Nucleus accumbens (tissue), 56 donors: ENCODE data around the gene GRID2.

Experiments used
- DNase-seq, 56 donors: peaks; one replicate each; lab custom pipeline; 2025; lab: John Stamatoyannopoulos, UW

GRID2 gene

GRCh38 chr4:92654084-92654483 is 350.3 kb downstream of the GRID2 start:
- DNase-seq = no peak

- DNase-seq = no peak
Observed at GRCh38 chr4:92657695-92658094, 353.9 kb downstream of the GRID2 start.

DNA sequence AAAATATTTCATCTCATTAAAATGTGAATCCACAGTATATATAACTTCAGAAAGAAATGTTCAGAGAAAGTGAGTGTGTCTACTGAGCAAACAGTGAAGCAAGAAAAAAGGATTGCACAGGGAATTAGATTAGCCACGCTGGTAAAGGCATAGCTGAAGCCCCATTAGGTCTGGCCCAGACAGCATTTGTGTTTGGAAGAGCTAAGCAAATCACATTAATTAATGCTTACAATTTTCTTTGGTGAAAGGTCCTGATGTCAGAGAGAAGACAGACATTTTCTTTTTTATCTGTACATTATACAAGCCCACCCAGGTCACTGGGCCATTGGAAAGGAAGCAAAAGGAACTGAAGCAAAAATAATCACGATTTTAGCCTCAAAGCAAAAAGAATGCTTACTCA is 354.6 kb downstream of the GRID2 start:
- no peak for DNase-seq

DNA sequence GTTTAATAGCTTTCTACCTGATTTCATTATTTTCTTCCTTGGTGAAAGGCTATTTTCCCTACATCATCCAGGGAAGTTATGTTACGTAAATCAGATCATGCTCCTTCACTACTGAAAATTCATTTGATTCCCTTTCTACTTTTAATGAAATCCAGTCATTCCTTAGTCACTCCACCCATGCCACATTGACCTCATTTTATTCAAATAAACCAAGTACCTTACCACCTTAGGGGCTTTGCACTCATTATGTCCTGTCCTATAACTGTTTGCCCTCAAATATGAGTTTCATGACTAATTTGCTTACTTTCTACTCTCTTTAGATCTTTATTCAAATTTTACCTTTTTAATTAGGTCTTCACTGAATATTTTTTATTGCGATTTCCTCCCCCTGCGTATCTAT is 374.0 kb downstream of the GRID2 start:
- no peak for DNase-seq

DNA sequence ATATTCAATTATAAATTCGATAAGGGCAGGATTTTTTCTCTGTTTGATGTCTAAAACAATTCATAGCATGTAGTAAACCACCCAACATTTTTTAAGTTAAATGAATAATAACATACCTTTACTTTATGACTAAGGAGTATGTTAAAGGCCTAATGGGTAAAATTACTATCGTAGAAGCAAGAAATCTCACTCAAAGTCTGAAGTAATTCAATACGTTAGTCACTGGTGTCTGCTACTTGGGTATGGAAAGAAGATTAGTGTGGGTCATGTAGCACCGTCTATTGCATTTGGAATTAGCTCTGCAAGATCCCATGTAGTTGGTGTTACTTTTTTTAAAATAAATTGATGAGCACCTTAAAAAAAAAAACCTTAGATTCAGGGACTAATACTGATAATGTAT is 374.5 kb downstream of the GRID2 start:
- DNase-seq = no peak

GRCh38 chr4:92679149-92679548 is 375.4 kb downstream of the GRID2 start:
- DNase-seq = no peak

GRCh38 chr4:92714640-92715039 is 410.9 kb downstream of the GRID2 start:
- no peak for DNase-seq

GRCh38 chr4:92733231-92733630 is 429.5 kb downstream of the GRID2 start:
- no peak for DNase-seq

DNA sequence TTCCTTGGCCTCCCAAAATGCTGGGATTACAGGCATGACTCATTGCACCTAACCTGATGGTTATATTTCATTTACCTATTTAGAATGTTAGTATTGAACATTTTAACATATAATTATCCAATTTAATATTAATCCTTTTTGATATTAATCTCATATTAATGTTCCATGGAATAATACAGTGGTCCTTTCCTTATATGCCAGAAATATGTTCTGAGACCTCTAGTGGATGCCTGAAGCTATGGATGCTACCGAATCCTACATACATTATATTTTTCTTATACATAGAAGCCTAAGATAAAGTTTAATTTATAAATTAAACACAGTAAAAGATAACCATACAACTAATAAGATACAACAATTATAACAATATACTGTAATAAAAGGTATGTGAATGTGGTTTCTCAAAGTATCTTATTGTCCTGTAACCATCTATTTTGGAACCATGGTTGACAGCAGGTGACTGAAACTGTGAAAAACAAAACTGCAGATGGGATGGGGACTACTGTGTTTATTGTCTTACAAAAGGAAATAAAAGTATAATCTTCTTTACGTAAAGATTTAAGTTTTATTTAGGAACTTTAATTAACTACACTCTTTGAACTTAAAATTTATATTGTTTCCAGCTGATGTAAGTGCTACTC is 431.4 kb downstream of the GRID2 start:
- DNase-seq = no peak

DNA sequence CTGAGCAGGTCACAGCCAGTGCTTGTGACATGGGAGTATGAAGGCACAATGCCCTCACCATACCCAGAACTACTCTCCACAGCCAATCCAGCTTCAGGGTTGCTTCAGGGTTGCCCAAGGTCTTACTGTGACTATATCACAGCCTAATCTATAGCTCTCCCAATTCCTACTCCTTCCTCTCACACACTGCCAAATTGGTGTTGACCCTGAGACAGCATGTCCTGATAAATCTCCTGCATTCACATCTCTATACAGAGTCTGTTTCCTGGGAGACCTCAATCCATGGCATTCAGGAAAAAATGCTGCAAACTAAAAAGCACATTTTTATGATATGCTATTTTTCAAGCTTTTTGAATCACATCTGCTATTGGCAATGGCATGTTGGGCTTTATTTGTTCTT is 456.7 kb downstream of the GRID2 start:
- no peak for DNase-seq

- no peak for DNase-seq
Observed at GRCh38 chr4:92776080-92776479, 472.3 kb downstream of the GRID2 start.

DNA sequence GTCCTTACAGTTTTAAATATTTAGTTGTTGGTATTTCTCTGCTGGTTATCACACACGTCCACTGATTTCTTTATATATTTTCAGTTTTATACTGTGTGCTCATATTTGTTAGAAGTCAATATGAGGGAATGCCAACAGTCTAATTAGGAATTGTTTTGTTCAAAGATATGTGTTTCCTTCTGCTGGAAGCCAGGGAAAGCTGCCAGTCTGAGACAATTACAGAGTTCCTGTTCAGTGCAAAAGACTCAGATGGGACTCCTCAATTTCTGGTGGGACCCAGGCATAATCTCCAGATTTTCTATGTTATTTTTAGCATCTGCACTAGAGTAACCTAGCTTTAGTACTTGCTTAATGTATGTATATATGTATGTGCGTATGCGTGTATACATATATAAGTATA is 486.0 kb downstream of the GRID2 start:
- DNase-seq = no peak

GRCh38 chr4:92791871-92792440 is 488.2 kb downstream of the GRID2 start:
- peak in 3 of 56 donors; percentile 1 to 2 (median 1) for DNase-seq

DNA sequence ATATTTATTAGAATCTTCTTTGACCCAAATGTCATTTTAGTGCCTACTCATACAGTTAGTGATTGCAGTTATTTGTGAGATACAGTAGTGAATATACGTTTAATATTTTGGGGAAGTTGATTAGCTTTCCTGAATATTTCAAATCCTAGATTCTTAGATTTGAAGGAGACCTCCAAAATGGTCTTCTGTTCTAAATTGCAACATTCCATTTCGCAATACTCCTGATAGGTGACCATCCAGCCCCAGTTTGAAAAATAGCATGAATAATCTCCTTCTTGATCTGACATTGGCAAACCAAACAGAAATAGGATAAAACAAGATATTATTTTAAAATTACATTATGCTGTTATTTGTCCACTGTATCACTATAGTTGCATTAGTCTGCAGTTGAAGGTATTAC is 505.6 kb downstream of the GRID2 start:
- no peak for DNase-seq

- DNase-seq = no peak
Observed at GRCh38 chr4:92812652-92813051, 508.9 kb downstream of the GRID2 start.

GRCh38 chr4:92814677-92815076 is 510.9 kb downstream of the GRID2 start:
- no peak for DNase-seq

DNA sequence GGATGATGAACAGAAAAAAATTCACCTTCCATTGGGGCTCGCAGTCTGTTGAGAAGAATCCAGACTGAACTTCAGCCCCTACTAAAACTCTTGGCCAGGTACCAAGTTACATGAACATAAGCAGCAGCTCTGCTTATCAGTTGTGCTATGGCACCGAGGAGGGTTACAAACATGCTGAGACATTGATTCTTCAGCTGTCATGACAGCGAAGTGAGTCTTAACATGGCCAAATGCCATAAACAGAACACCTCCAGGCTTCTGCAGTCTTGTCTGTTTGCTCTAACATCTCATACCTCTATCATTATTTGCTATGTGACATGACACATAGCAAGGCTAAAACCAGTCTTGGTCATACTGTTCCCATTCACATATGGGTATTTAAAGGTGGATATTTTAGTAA is 521.5 kb downstream of the GRID2 start:
- DNase-seq = no peak

- peak in 1 of 56 donors; percentile 2 for DNase-seq
Observed at GRCh38 chr4:92825791-92826190, 522.0 kb downstream of the GRID2 start.

DNA sequence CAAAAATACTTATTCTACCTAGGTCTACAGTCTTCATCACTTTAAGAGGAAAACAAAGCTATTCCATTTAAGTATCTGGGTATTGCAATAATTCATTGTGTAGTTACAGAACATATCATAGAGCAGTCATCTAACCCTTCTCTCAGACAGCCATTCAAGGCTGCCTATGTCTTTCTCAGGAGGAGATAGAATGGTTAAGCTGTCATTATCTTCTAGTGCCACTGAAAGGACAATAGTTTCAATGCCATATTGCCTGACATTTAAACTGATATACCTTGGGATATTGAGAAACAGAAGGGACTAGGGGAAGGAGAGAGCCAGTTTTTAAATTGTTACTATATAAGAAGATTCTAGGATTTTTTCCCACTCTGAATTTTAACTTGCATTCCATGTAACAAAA is 527.0 kb downstream of the GRID2 start:
- no peak for DNase-seq

DNA sequence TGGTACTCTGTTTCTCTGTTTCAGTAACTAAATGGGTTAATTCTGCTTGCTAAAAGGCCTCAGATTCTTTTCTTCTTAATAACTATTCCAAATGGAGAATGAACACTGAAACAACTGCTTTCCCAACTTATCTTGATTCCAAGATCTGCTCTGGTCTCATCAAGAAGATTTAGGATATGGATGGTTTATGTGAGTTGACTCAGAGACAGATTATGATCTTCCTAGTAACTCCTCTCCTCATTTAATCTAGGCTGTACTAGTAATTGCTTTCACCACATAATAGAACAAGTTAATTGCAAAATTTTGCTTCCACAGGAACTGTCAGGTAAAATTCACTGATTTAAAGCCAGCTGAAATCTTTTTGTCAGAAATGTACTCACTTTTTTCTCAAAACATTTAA is 537.1 kb downstream of the GRID2 start:
- no peak for DNase-seq

DNA sequence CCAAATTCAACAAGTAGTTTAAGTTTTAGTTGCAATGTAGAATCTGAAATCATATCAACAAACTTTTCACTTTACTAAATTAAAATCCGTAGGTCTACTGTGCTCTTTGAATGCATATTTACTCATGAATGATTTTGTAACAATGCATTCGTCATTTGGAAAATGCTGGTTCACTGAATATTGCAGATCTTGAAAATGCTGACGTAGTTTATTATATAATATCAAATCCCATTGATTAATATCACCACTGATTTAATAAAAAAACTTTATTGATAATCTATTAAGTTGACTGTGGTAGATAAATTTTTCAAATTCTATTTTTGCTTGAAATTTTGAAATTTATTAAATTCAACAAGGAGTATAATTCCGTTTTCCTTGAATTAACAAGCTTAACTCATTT is 540.0 kb downstream of the GRID2 start:
- no peak for DNase-seq

GRCh38 chr4:92847026-92847425 is 543.3 kb downstream of the GRID2 start:
- DNase-seq = no peak

DNA sequence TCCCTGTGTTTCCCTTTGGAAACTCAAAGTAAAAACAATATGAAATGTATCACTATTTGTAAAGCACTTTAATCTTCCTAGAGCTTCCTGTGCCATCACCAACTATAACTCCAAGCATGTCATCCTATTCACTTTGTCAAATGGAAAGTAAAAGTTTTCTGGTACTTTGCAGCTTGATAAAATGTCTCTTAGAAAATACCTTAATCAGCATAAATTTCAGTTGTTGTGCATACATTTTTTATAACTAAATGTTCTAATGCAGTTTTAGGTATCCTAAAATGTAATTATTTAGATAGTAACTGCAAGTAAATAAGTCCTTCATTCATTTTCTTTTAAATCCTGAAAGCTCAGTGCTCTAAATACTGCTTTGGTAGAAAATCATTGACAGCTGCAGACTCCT is 558.7 kb downstream of the GRID2 start:
- no peak for DNase-seq
